Hematopoietic multipotent progenitor cell (in vitro differentiated cells): ENCODE measurements around the gene ITGB2. TPM values are rescaled to one million over a fixed set of nuclear protein-coding genes. Genes with fewer than 3 reads are reported as not detected.

Experiments
- total RNA-seq: library from RNA; depleted of rRNA; stranded (reverse); fragments of >200 nt; gene quantifications from one replicate; pipeline ENCODE4 v1.2.3, GENCODE V29; 2012

ITGB2 gene
- total RNA-seq, 1 donor: 169 TPM

Other genes with a start within 250 kb of the ITGB2 start
- not detected for gene KRTAP12-1, start 238.7 kb downstream of the ITGB2 start, total RNA-seq
- not detected for gene KRTAP10-12, start 223.7 kb downstream of the ITGB2 start, total RNA-seq
- gene TSPEAR, start 209.3 kb downstream of the ITGB2 start, total RNA-seq: not detected
- gene UBE2G2, start 119.1 kb downstream of the ITGB2 start, total RNA-seq: 107 TPM
- 80.0 TPM for gene SUMO3, start 102.8 kb downstream of the ITGB2 start, total RNA-seq
- 147 TPM for gene PTTG1IP, start 47.2 kb downstream of the ITGB2 start, total RNA-seq
- 14.3 TPM for gene SLX9, start 19.1 kb upstream of the ITGB2 start, total RNA-seq
- gene ADARB1, start 153.7 kb upstream of the ITGB2 start, total RNA-seq: 11.8 TPM